GM18951 (cell line): ENCODE measurements around the gene CYP26B1.

Experiments used
- POLR2A ChIP-seq: IDR thresholded peaks from 4 replicates; pipeline ENCODE4 v1.6.1; 2011; ENCODE audit warnings: mild to moderate bottlenecking; ENCODE audit not compliant: insufficient read length, insufficient read depth; ENCODE audit errors: extremely low read depth
- in situ Hi-C: fragments of 300-500 bp; cut with MboI; formaldehyde crosslinking; loops from one replicate; pipeline ENCODE4 v1.12.0; 2022; ENCODE audit warnings: low sequenced_read_pairs, mixed read lengths, inconsistent platforms; ENCODE audit not compliant: unreplicated experiment

CYP26B1 gene

GRCh38 chr2:72112981-72113846, 34.4 kb downstream of the CYP26B1 start:
- in situ Hi-C loops: no loop called here
- no peak for TF ChIP-seq POLR2A

GRCh38 chr2:72112401-72112800, 35.3 kb downstream of the CYP26B1 start:
- in situ Hi-C loops: no loop called here
- no peak for TF ChIP-seq POLR2A

GRCh38 chr2:72111061-72111460, 36.6 kb downstream of the CYP26B1 start:
- in situ Hi-C loops: no loop called here

GRCh38 chr2:72109904-72110303, 37.8 kb downstream of the CYP26B1 start:
- in situ Hi-C loops: no loop called here
- no peak for TF ChIP-seq POLR2A

More at GRCh38 chr2:72111061-72111460, 36.6 kb downstream of the CYP26B1 start:
- no peak for TF ChIP-seq POLR2A

- in situ Hi-C loops: no loop called here
- TF ChIP-seq POLR2A: no peak
These were observed 38.4 kb downstream of the CYP26B1 start for GRCh38 chr2:72109291-72109690.

- TF ChIP-seq POLR2A: no peak
- in situ Hi-C loops: no loop called here
These were observed 39.5 kb downstream of the CYP26B1 start for GRCh38 chr2:72108121-72108520.

GRCh38 chr2:72106978-72107377, 40.7 kb downstream of the CYP26B1 start:
- in situ Hi-C loops: no loop called here
- no peak for TF ChIP-seq POLR2A

- in situ Hi-C loops: no loop called here
- TF ChIP-seq POLR2A: no peak
These were observed 42.7 kb downstream of the CYP26B1 start for GRCh38 chr2:72104821-72105588.

- in situ Hi-C loops: no loop called here
- TF ChIP-seq POLR2A: no peak
These were observed 44.0 kb downstream of the CYP26B1 start for GRCh38 chr2:72103690-72104089.

- in situ Hi-C loops: no loop called here
- no peak for TF ChIP-seq POLR2A
These were observed 44.5 kb downstream of the CYP26B1 start for GRCh38 chr2:72103161-72103560.

GRCh38 chr2:72098935-72099334, 48.7 kb downstream of the CYP26B1 start:
- TF ChIP-seq POLR2A: no peak
- in situ Hi-C loops: no loop called here

GRCh38 chr2:72097276-72097675, 50.4 kb downstream of the CYP26B1 start:
- TF ChIP-seq POLR2A: no peak
- in situ Hi-C loops: no loop called here

GRCh38 chr2:72096181-72096580, 51.5 kb downstream of the CYP26B1 start:
- in situ Hi-C loops: no loop called here
- no peak for TF ChIP-seq POLR2A

- no peak for TF ChIP-seq POLR2A
- in situ Hi-C loops: no loop called here
These were observed 52.3 kb downstream of the CYP26B1 start for GRCh38 chr2:72095364-72095763.
